Common myeloid progenitor, CD34-positive (primary cell): Measurements from ENCODE around the gene PKNOX2.

Source experiments
- CTCF ChIA-PET: fragments of 350-600 bp; sonication (Branson Sonifier 250); formaldehyde crosslinking; loops from one replicate; lab custom pipeline; 2021; ENCODE audit warnings: antibody characterized with exemption; lab: Charles Lee
- POLR2A ChIA-PET: fragments of 350-600 bp; sonication (Branson Sonifier 250); formaldehyde crosslinking; loops from one replicate; lab custom pipeline; 2021; ENCODE audit warnings: antibody characterized with exemption; lab: Charles Lee
- DNase-seq, 3 donors: peaks; one replicate each; pipeline versions ENCODE4 v3.0.0 to v3.0.0-alpha.2; 2013
- H3K27ac ChIP-seq, 2 experiments: 1 replicate in 1 of 2; 2 replicates in 1 of 2; pipeline ENCODE4 v1.7.0; 2013; ENCODE audit warnings: inconsistent platforms in 2 of 2, low read length in 2 of 2, mild to moderate bottlenecking in 2 of 2, low read depth in 1 of 2, moderate library complexity in 1 of 2; ENCODE audit not compliant: severe bottlenecking in 2 of 2, insufficient read depth in 1 of 2, poor library complexity in 1 of 2
- H3K27me3 ChIP-seq, 5 experiments: replicated peaks in 2 of 5; 1 replicate in 3 of 5; 2 replicates in 2 of 5; pipeline versions ENCODE4 v1.6.1 to v1.7.0; 2013; ENCODE audit warnings: low read length in 4 of 5, mild to moderate bottlenecking in 2 of 5, moderate library complexity in 2 of 5, inconsistent platforms in 1 of 5; ENCODE audit not compliant: insufficient read depth in 5 of 5, control insufficient read depth in 4 of 5
- H3K36me3 ChIP-seq, 4 experiments: 1 replicate in 2 of 4; 2 replicates in 2 of 4; pipeline versions ENCODE4 v1.6.1 to v1.7.0; 2013; ENCODE audit warnings: low read length in 3 of 4, control low read depth in 1 of 4, mild to moderate bottlenecking in 1 of 4; ENCODE audit not compliant: control insufficient read depth in 4 of 4, insufficient read depth in 4 of 4
- H3K4me1 ChIP-seq, 4 experiments: 1 replicate in 3 of 4; 2 replicates in 1 of 4; pipeline versions ENCODE4 v1.6.1 to v1.7.1; 2013; ENCODE audit warnings: low read length in 3 of 4, mild to moderate bottlenecking in 3 of 4, control low read depth in 1 of 4, inconsistent platforms in 1 of 4, moderate library complexity in 1 of 4; ENCODE audit not compliant: control insufficient read depth in 4 of 4, insufficient read depth in 4 of 4; ENCODE audit errors: control extremely low read depth in 1 of 4
- H3K4me3 ChIP-seq, 7 experiments: 1 replicate in 4 of 7; 2 replicates in 3 of 7; pipeline versions ENCODE4 v1.5.1 to v1.7.0; 2013; ENCODE audit warnings: mild to moderate bottlenecking in 7 of 7, low read length in 6 of 7, moderate library complexity in 6 of 7, inconsistent platforms in 2 of 7, low read depth in 2 of 7, control low read depth in 1 of 7; ENCODE audit not compliant: insufficient read depth in 4 of 7, control insufficient read depth in 1 of 7; ENCODE audit errors: extremely low read depth in 1 of 7
- H3K9me3 ChIP-seq, 5 experiments: 1 replicate in 4 of 5; 2 replicates in 1 of 5; pipeline versions ENCODE4 v1.6.1 to v1.7.1; 2013; ENCODE audit warnings: low read length in 4 of 5, mild to moderate bottlenecking in 2 of 5, inconsistent platforms in 1 of 5, low read depth in 1 of 5, moderate library complexity in 1 of 5; ENCODE audit not compliant: control insufficient read depth in 4 of 5, insufficient read depth in 2 of 5; ENCODE audit errors: control extremely low read depth in 1 of 5
- WGBS: methylation state at CpG from one replicate; pipeline ENCODE4 v1.1.5; 2013; ENCODE audit not compliant: insufficient coverage; 5-methylcytosine and 5-hydroxymethylcytosine counted together

PKNOX2 gene

DNA sequence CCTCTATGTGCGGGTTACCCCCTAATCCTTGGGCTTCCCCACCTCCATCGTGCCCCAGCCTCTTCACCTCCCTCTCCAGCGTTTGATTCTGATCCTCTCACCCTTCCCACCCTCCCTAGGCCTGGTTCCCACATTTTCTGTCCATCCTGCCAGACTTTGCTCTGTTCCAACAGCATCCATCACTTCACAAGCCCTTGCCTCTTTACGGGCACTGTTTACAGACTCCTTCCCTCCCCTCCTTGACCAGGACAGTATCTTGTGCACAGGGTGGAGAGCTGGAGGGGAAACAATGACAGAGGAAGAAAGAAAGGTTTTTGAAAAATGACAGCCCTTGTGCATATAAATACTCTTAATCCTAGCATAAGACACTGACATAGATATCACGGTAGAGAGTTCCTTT is 301.1 kb downstream of the PKNOX2 start:
- CTCF ChIA-PET, result no interaction called here
- 57% methylated on average over 4 of the region's 5 CpGs for WGBS
- no peak overlapping the region for H3K27ac ChIP-seq

DNA sequence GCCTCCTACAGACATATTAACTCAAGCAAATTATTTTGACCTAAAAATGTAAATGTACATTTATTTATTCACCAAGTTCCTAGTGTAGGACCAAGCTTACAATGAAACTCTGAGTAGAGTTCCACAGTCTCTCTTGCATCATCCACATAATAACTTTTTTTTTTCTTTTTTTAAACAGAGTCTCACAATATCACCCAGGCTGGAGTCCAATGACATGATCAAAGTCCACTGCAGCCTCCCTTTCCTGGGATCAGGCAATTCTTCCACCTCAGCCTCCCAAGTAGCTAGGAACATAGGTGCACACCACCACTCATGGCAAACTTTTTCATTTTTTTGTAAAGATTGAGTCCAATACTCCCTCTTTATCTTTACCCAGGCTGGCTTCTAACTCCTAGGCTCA is 303.5 kb downstream of the PKNOX2 start:
- H3K9me3 ChIP-seq, result no peaks in the 10 kb centered on the region
- no peaks in the 10 kb centered on the region for H3K4me1 ChIP-seq
- H3K36me3 ChIP-seq, result no peaks in the 10 kb centered on the region
- H3K27ac ChIP-seq, result no peak overlapping the region
- POLR2A ChIA-PET, result no interaction called here
- DNase-seq, result no peak
- peaks cover 0 to 8% (median 4%) of the 10 kb centered on the region in 5 experiments for H3K27me3 ChIP-seq
- CTCF ChIA-PET, result interaction anchor here (1.3 kb wide), 1 partner anchor 102 kb away, joined by 3 read pairs; the partner anchor contains the start of gene EI24
- no peak overlapping the region for H3K4me3 ChIP-seq

More for the DNA sequence above, 301.1 kb downstream of the PKNOX2 start:
- Histone ChIP-seq H3K4me3 (no peak overlapping the region), H3K9me3 (no peaks in the 10 kb centered on the region), H3K4me1 (no peaks in the 10 kb centered on the region), H3K27me3 (peaks cover 0 to 12% (median 6%) of the 10 kb centered on the region in 5 experiments), H3K36me3 (no peaks in the 10 kb centered on the region)
- POLR2A ChIA-PET, result no interaction called here
- no peak for DNase-seq

- DNase-seq, result no peak
- Histone ChIP-seq H3K4me1 (no peaks in the 10 kb centered on the region), H3K27me3 (peaks cover 0 to 8% (median 2%) of the 10 kb centered on the region in 5 experiments), H3K36me3 (no peaks in the 10 kb centered on the region), H3K27ac (no peak overlapping the region), H3K4me3 (no peak overlapping the region), H3K9me3 (no peaks in the 10 kb centered on the region)
- POLR2A ChIA-PET, result interaction anchor here (0.6 kb wide), 1 partner anchor 673 kb away, joined by 4 read pairs; no protein-coding TSS in a partner anchor
- CTCF ChIA-PET, result interaction anchor here (1.3 kb wide), 2 partner anchors 16 to 101 kb away, joined by 3 read pairs; partner anchors contain the start of gene EI24
- 94% methylated on average over 2 of the region's 2 CpGs for WGBS
Observed at GRCh38 chr11:125468852-125469251, 304.3 kb downstream of the PKNOX2 start.

GRCh38 chr11:125470355-125470754 is 305.8 kb downstream of the PKNOX2 start:
- Histone ChIP-seq H3K36me3 (no peaks in the 10 kb centered on the region), H3K4me1 (no peaks in the 10 kb centered on the region), H3K27me3 (peaks cover 0 to 6% (median 0%) of the 10 kb centered on the region in 5 experiments), H3K9me3 (no peaks in the 10 kb centered on the region), H3K4me3 (no peak overlapping the region), H3K27ac (no peak overlapping the region)
- POLR2A ChIA-PET, result no interaction called here
- 90% methylated on average over 2 of the region's 2 CpGs for WGBS
- CTCF ChIA-PET, result interaction anchor here (1.3 kb wide), 1 partner anchor 18 kb away, joined by 3 read pairs; no protein-coding TSS in a partner anchor
- DNase-seq, result no peak

GRCh38 chr11:125476721-125477120 is 312.2 kb downstream of the PKNOX2 start:
- CTCF ChIA-PET, result no interaction called here
- Histone ChIP-seq H3K27me3 (peaks cover 0 to 6% (median 0%) of the 10 kb centered on the region in 5 experiments), H3K4me1 (no peaks in the 10 kb centered on the region), H3K4me3 (no peak overlapping the region), H3K36me3 (no peaks in the 10 kb centered on the region), H3K9me3 (no peaks in the 10 kb centered on the region), H3K27ac (no peak overlapping the region)
- no peak for DNase-seq
- POLR2A ChIA-PET, result no interaction called here
- 86% methylated on average over 1 of the region's 3 CpGs for WGBS

DNA sequence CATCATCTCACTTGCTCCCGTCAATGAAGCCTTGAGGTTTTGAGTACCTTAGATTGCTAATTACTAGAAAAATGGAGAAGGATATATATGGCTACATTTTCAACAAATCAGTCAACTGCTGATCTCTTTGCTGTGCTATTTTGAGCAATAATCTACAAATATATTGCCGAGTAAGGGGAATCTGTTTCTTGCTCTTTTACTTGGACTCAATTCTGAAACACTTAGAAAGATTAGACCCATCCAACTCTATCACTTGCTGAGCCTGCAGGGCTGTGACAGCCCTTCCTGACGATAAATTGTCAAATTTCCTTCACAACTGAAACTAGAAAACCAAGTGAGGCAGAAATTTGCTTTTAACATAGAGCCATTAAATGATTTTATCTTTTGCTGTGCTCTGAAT is 314.6 kb downstream of the PKNOX2 start:
- ChIA-PET CTCF (no interaction called here), POLR2A (interaction anchor here (0.5 kb wide), 1 partner anchor 10 kb away, joined by 3 read pairs; no protein-coding TSS in a partner anchor)
- peaks cover 0 to 12% (median 6%) of the 10 kb centered on the region in 5 experiments for H3K27me3 ChIP-seq
- H3K9me3 ChIP-seq, result no peaks in the 10 kb centered on the region
- no peak for DNase-seq
- WGBS, result 100% methylated on average over 2 of the region's 3 CpGs
- no peak overlapping the region for H3K27ac ChIP-seq
- H3K4me1 ChIP-seq, result no peaks in the 10 kb centered on the region
- H3K36me3 ChIP-seq, result no peaks in the 10 kb centered on the region
- no peak overlapping the region for H3K4me3 ChIP-seq

DNA sequence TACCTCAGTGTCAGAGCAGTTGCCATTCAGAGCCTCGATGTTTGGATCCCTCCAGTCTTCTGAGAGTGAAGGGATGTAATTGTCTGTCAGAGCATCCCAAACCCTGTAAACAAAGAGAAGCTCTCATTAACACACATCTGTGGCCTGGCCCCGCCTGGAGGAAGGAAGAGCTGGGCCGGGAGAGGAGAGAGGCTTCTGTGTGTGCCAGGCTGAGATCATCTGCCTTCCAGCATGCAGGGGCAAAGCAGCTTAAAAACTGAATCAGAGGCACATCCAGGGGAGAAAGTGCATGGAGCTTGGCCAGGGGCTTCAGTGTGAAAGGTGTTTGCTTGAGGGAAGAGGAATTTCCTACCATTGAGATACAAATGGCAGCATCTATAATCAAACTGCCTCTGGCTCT is 317.0 kb downstream of the PKNOX2 start:
- 87% methylated on average over 2 of the region's 3 CpGs for WGBS
- CTCF ChIA-PET, result no interaction called here

More for the DNA sequence above, 317.0 kb downstream of the PKNOX2 start:
- Histone ChIP-seq H3K27ac (no peak overlapping the region), H3K4me3 (no peak overlapping the region), H3K4me1 (no peaks in the 10 kb centered on the region), H3K27me3 (peaks cover 0 to 19% (median 8%) of the 10 kb centered on the region in 5 experiments), H3K9me3 (no peaks in the 10 kb centered on the region), H3K36me3 (no peaks in the 10 kb centered on the region)
- DNase-seq, result no peak
- POLR2A ChIA-PET, result no interaction called here
